Thoracic aorta (tissue), 2 donors: ENCODE results near the gene XPR1. TPM values are rescaled to one million over a fixed set of nuclear protein-coding genes. Genes with fewer than 3 reads are reported as not detected.
"Not testable (repeated sequence)": the region's sequence is repeated elsewhere in the genome, so short reads cannot be mapped to it uniquely, and the experiment has no call there.

Experiments
- ATAC-seq: fragments of 150-250 bp; one replicate; pipeline ENCODE4 v1.8.0; 2017; ENCODE audit warnings: low read depth; ENCODE audit not compliant: insufficient number of reproducible peaks, low FRiP score
- DNase-seq: peaks from one replicate; pipeline ENCODE4 v3.0.0-alpha.2; 2020; ENCODE audit warnings: low spot score
- H3K27ac ChIP-seq, 2 donors: fragments of 200-600 bp; sonication (generic); 1 replicate in 1 of 2; 2 replicates in 1 of 2; pipeline ENCODE4 v1.5.1; 2016; ENCODE audit warnings: mild to moderate bottlenecking in 2 of 2, moderate library complexity in 2 of 2
- H3K27me3 ChIP-seq: fragments of 200-600 bp; sonication (generic); replicated peaks from 2 replicates; pipeline ENCODE4 v1.6.0; 2016; ENCODE audit warnings: mild to moderate bottlenecking; ENCODE audit not compliant: insufficient read depth
- H3K36me3 ChIP-seq: fragments of 200-600 bp; sonication (generic); one replicate; pipeline ENCODE4 v1.5.1; 2016
- H3K4me1 ChIP-seq, 2 donors: fragments of 200-600 bp; sonication (generic); 1 replicate in 1 of 2; 2 replicates in 1 of 2; pipeline versions ENCODE4 v1.5.1 to v1.6.0; 2016; ENCODE audit warnings: low read depth in 2 of 2, mild to moderate bottlenecking in 1 of 2; ENCODE audit not compliant: control insufficient read depth in 1 of 2
- H3K4me3 ChIP-seq: fragments of 200-600 bp; sonication (generic); 2 replicates; pipeline ENCODE4 v1.5.1; 2016; ENCODE audit warnings: mild to moderate bottlenecking
- H3K9me3 ChIP-seq: fragments of 200-600 bp; sonication (generic); 2 replicates; pipeline ENCODE4 v1.5.1; 2016
- total RNA-seq, 2 donors: library from RNA; depleted of rRNA; stranded (reverse); fragments of >200 nt; gene quantifications; one replicate each; pipeline versions ENCODE4 v1.1.0 to v1.2.3, GENCODE V29; 2016
- TF ChIP-seq, protein P1 (sequence below): fragments of 200-600 bp; sonication (generic); IDR thresholded peaks from one replicate; pipeline ENCODE4 v1.5.1; 2019; ENCODE audit warnings: antibody characterized with exemption

XPR1 gene
- total RNA-seq, 2 donors from 2014 or later: 29.1 to 42.8 TPM

DNA sequence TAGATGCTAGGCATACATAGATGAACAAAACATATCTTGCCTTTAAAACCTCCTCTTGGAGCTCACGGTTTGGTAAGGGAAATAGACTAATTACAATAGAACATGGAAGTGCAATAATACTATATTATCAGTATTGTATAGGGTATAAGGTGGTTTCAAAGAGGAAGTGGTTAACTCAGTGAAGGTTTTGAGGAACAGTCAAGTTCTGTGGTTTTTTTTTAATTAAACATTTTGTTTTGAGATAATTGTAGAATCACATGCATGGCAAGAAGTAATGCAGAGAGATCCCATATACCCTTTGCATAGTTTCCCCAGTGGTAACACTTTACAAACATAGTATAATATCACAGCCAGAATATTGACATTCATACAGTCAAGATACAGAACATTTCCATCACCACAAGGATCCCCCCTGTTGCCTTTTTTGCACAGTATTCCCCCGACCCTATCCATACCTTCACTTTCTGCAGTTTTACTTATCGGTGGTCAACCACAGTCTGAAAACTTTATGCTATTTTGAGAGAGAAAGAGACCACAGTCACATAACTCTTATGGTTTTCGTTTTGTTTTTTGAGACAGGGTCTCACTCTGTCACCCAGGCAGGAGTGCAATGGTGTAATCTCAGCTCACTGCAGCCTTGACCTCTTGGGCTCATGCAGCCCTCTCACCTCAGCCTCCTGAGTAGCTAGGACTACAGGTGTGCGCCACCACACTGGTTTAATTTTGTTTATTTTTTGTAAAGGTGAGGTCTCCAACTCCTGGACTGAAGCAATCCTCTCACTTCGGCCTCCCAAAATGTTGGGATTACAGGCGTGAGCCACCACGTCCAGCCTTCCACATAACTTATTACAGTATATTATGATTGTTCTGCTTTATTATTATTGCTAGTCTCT lies 220.4 kb downstream of the XPR1 start:
- TF ChIP-seq, protein P1, sequence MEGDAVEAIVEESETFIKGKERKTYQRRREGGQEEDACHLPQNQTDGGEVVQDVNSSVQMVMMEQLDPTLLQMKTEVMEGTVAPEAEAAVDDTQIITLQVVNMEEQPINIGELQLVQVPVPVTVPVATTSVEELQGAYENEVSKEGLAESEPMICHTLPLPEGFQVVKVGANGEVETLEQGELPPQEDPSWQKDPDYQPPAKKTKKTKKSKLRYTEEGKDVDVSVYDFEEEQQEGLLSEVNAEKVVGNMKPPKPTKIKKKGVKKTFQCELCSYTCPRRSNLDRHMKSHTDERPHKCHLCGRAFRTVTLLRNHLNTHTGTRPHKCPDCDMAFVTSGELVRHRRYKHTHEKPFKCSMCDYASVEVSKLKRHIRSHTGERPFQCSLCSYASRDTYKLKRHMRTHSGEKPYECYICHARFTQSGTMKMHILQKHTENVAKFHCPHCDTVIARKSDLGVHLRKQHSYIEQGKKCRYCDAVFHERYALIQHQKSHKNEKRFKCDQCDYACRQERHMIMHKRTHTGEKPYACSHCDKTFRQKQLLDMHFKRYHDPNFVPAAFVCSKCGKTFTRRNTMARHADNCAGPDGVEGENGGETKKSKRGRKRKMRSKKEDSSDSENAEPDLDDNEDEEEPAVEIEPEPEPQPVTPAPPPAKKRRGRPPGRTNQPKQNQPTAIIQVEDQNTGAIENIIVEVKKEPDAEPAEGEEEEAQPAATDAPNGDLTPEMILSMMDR: no peak
- no peaks in the 10 kb centered on the region for H3K36me3 ChIP-seq
- H3K4me3 ChIP-seq: no peak overlapping the region
- H3K27ac ChIP-seq: no peak overlapping the region
- no peaks in the 10 kb centered on the region for H3K27me3 ChIP-seq
- ATAC-seq (no peak), DNase-seq (no peak)
- no peaks in the 10 kb centered on the region for H3K4me1 ChIP-seq
- H3K9me3 ChIP-seq: no peaks in the 10 kb centered on the region

DNA sequence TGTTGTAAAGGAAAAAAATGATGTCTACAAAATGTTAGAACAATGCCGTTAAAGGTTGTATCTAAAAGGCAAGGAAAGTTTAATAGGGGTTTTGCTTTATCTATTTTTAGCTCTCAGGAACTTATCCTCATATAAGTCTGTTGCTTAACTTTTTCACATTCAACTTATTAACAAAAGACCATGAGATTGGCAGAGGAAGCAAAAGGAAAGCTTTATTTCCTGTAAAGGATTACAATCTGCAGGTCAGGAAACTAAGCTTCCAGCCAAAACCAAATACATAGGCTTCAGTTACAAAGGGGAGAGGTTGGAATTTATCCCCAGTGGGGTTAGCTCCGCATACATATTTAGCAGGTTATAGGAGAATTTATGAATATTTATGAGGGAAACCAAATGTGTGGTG lies 222.2 kb downstream of the XPR1 start:
- H3K36me3 ChIP-seq: no peaks in the 10 kb centered on the region
- no peaks in the 10 kb centered on the region for H3K27me3 ChIP-seq
- H3K4me3 ChIP-seq: no peak overlapping the region
- ATAC-seq (no peak), DNase-seq (no peak)
- H3K9me3 ChIP-seq: no peaks in the 10 kb centered on the region
- H3K27ac ChIP-seq: no peak overlapping the region
- H3K4me1 ChIP-seq: no peaks in the 10 kb centered on the region
- TF ChIP-seq, protein P1: no peak

DNA sequence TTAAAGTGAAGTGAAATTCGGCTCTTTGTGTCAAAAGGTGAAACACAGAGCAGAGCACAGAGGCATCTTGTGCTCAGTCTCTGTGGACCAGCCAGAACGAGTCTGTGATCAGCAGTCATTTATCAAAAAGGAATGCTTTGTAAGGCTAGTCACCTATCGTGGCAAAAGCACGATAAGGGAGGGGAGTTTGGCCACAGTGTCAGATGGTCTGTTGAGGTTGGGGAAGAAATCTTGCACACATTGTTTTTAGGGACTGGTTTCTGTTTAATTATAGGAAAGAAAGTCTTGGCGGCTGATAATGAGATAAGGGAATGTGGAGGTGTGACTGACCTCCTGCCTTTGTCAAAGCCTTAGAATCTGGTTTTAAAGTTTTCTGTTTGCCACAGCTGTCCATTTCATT lies 222.6 kb downstream of the XPR1 start:
- Histone ChIP-seq H3K9me3 (no peaks in the 10 kb centered on the region), H3K4me3 (no peak overlapping the region), H3K27me3 (no peaks in the 10 kb centered on the region), H3K27ac (no peak overlapping the region), H3K36me3 (no peaks in the 10 kb centered on the region), H3K4me1 (no peaks in the 10 kb centered on the region)
- DNase-seq: no peak
- TF ChIP-seq, protein P1: no peak
- ATAC-seq: no peak

DNA sequence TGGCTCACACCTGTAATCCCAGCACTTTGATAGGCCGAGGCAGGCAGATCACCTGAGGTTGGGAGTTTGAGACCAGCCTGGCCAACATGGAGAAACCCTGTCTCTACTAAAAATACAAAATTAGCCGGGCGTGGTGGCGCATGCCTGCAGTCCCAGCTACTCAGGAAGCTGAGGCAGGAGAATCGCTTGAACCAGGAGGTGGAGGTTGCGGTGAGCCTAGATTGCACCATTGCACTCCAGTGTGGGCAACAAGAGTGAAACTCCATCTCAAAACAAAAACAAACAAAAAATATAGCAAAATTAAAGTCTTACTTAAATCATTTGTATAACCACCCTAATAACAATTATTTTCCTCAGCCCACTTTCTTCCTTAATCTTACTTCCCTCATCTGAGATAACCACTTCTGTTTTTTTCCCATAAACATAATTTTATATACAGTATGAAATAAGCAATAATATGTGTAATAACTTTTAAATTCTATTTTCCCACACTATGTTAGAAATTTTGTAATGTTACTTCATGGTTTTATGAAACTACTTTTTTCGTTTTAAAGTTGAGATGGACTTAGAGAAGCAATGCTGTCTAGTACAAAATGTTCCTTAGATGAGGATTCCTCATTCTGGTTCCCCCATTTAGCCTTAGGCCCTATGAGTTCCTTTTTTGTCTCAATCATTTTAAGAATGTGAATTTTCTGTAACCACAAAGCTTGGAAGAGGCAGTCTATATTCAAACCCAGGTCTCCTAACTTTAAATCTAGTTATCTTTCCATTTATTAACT lies 226.3 kb downstream of the XPR1 start:
- not testable (repeated sequence) for H3K36me3 ChIP-seq, DNase-seq, ATAC-seq, H3K27me3 ChIP-seq, H3K27ac ChIP-seq, H3K4me1 ChIP-seq, H3K9me3 ChIP-seq, H3K4me3 ChIP-seq

DNA sequence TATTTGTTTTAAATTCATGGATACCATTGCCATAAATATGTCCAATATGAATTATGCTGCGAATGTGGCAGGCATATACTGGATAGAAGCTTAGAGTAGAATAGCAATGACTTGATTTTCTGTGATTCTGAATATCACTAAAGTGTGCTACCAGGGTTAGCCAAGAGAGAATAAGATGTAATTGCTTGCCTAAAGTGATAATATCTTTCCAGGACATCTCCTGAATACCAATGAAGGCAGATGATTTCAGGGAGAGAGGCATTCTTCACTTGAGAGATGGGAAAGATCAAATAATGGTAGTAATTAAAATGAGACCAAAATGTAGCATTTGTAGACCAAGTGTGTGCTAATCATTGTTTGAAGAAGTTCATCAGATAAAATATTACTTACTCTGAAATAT lies 227.5 kb downstream of the XPR1 start:
- no peak for ATAC-seq
- no peak for DNase-seq

More for the DNA sequence above, 227.5 kb downstream of the XPR1 start:
- H3K4me3 ChIP-seq: no peak overlapping the region
- TF ChIP-seq, protein P1: no peak
- no peaks in the 10 kb centered on the region for H3K9me3 ChIP-seq
- H3K36me3 ChIP-seq: no peaks in the 10 kb centered on the region
- peaks cover 0 to 8% of the 10 kb centered on the region in 2 donors for H3K4me1 ChIP-seq
- no peak overlapping the region for H3K27ac ChIP-seq
- no peaks in the 10 kb centered on the region for H3K27me3 ChIP-seq
